Thymus (tissue), 11 donors: ENCODE data around the gene ZKSCAN8. TPM values are rescaled to one million over a fixed set of nuclear protein-coding genes. Genes with fewer than 3 reads are reported as not detected.

Experiments
- DNase-seq, 9 donors: peaks; one replicate each; pipeline ENCODE4 v3.0.0-alpha.2; 2013; ENCODE audit warnings: low spot score in 9 of 9, low read depth in 6 of 9, missing footprints in 1 of 9
- H3K27ac ChIP-seq, 2 donors: one replicate each; pipeline ENCODE4 v1.5.1; 2013; ENCODE audit warnings: control low read depth in 1 of 2, low read depth in 1 of 2, low read length in 1 of 2, mild to moderate bottlenecking in 1 of 2, moderate library complexity in 1 of 2
- H3K27me3 ChIP-seq, 2 donors: one replicate each; pipeline ENCODE4 v1.5.1; 2013; ENCODE audit warnings: low read length in 1 of 2; ENCODE audit not compliant: control insufficient read depth in 2 of 2, insufficient read depth in 1 of 2
- H3K36me3 ChIP-seq, 2 donors: one replicate each; pipeline ENCODE4 v1.5.1; 2013; ENCODE audit warnings: low read length in 1 of 2, mild to moderate bottlenecking in 1 of 2, moderate library complexity in 1 of 2; ENCODE audit not compliant: control insufficient read depth in 2 of 2, insufficient read depth in 2 of 2
- H3K4me1 ChIP-seq, 2 donors: one replicate each; pipeline ENCODE4 v1.5.1; 2013; ENCODE audit warnings: low read length in 2 of 2; ENCODE audit not compliant: control insufficient read depth in 2 of 2, insufficient read depth in 2 of 2
- H3K4me3 ChIP-seq, 2 donors: one replicate each; pipeline ENCODE4 v1.5.1; 2013; ENCODE audit warnings: low read length in 2 of 2, control low read depth in 1 of 2, mild to moderate bottlenecking in 1 of 2
- H3K9me3 ChIP-seq, 2 donors: one replicate each; pipeline ENCODE4 v1.5.1; 2013; ENCODE audit warnings: low read length in 1 of 2, mild to moderate bottlenecking in 1 of 2; ENCODE audit not compliant: control insufficient read depth in 2 of 2, insufficient read depth in 1 of 2
- WGBS: extraction: QIAGEN DNeasy Blood & Tissue Kit; methylation state at CpG from one replicate; pipeline ENCODE4 v1.1.7; 2013; 5-methylcytosine and 5-hydroxymethylcytosine counted together
- polyA plus RNA-seq: library from polyadenylated mRNA; stranded (reverse); fragments of 200-250 nt; gene quantifications from one replicate; pipeline ENCODE4 v1.2.3, GENCODE V29; 2013
- total RNA-seq: library from RNA; stranded (reverse); fragments of 120-200 nt; gene quantifications from one replicate; pipeline ENCODE4 v1.2.4, GENCODE V29; 2013
- donor health status: healthy.

The ZKSCAN8 gene
- total and polyA plus RNA-seq, 2 donors: 5.3 to 10.4 TPM

DNA sequence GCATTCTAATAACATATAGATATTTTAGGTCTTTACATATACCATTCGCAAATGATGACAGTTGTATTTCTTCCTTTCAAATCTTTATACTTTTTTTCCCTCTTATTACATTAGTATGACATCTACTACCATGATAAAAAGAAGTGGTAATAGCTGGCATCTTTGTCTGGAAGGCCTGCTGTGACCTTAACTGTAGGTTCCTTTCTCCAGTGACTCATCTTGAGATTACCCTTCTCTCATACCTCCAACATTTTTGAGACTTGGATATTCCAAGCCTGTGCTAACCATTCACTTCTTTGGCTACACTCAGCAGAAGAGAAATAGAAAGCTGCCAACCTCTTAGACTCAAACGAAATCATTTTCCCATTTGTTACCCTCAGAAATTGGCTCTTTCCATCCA is 30.3 kb downstream of the ZKSCAN8 start:
- no peaks in the 10 kb centered on the region for H3K36me3 ChIP-seq
- WGBS: 98% methylated on average over 2 of the region's 2 CpGs
- no peak overlapping the region for H3K4me3 ChIP-seq
- H3K4me1 ChIP-seq: no peaks in the 10 kb centered on the region
- no peak for DNase-seq
- H3K9me3 ChIP-seq: no peaks in the 10 kb centered on the region
- no peak overlapping the region for H3K27ac ChIP-seq
- H3K27me3 ChIP-seq: no peaks in the 10 kb centered on the region

DNA sequence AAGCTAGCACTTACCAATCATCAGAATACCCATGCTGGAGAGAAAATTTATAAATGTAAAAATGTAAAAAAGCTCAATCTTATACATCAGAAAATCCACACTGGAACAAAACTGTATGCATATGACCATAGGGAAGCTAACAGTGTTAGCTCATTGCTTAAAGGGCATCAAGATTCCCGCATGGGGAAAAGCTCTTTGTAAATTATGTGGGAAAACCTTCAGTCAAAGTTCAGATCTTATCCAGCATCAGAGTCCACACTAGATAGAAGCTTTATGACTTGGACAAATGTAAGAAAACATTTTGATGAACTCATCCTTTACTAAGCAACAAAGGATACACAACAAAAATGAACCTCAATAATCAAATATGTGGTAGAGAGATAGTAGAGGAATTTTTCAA is 34.7 kb downstream of the ZKSCAN8 start:
- H3K9me3 ChIP-seq: peaks cover 0 to 2% of the 10 kb centered on the region in 2 donors
- H3K4me1 ChIP-seq: no peaks in the 10 kb centered on the region
- no peaks in the 10 kb centered on the region for H3K27me3 ChIP-seq
- no peak overlapping the region for H3K4me3 ChIP-seq
- H3K36me3 ChIP-seq: no peaks in the 10 kb centered on the region
- whole genome bisulfite sequencing: 100% methylated on average over 1 of the region's 1 CpG
- no peak overlapping the region for H3K27ac ChIP-seq
- DNase-seq: no peak

DNA sequence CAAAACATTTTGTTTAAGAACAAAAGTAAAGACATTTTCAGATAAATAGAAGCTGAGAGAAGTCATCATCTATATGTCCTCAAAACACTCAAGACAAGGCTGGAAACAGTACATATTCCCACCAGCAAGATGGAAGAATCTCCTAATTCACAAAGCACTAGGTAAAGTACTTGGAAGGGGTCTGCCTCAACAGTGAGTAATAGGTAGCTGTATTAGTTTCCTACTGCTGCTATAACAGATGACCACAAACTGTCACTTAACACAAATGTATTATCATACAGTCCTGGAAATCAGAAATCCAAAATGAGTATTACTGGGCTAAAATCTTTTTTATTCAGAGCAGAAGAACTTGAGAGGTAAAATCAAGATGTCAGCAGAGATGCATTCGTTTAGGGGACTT is 40.6 kb downstream of the ZKSCAN8 start:
- Histone ChIP-seq H3K9me3 (peaks cover 1 to 4% of the 10 kb centered on the region in 2 donors), H3K27me3 (no peaks in the 10 kb centered on the region), H3K4me1 (no peaks in the 10 kb centered on the region), H3K27ac (no peak overlapping the region), H3K36me3 (no peaks in the 10 kb centered on the region), H3K4me3 (no peak overlapping the region)
- DNase-seq: no peak
- 83% methylated on average over 1 of the region's 1 CpG for WGBS

DNA sequence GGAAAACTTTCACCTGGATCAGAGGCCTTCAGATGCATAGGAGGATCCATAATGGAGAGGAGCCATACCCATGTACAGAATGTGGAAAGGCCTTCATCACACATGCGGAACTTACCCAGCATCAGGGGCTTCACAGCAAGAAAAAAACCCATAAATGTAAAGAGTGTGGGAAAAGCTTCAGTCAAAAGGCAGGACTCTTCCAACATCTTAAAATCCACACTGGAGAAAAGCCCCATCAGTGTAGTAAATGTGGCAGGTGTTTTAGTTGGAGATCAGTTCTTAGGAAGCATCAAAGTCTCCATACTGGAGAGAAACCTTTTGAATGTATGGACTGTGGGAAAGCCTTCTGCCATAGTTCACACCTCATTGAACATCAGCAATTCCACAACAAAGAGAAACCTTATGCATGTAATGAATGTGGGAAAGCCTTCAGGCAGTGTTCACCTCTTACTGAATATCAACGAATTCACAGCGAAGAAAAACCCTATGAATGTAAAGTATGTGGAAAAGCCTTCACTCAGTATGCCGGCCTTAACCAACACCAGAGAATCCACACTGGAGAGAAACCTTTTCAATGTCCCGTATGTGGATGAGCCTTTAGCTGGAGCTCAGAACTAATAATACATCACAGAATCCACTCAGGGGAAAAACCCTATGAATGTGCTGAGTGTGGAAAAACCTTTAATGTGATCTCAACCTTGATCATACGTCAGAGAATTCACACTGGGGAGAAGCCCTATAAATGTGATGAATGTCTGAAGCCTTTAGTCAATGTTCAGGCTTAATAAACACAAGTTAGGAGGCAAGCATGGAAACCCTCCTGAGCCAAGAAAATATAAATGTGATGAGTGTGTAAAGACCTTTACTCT is 46.7 kb downstream of the ZKSCAN8 start:
- H3K27ac ChIP-seq: no peak overlapping the region
- peaks cover 7 to 19% of the 10 kb centered on the region in 2 donors for H3K9me3 ChIP-seq
- H3K4me1 ChIP-seq: no peaks in the 10 kb centered on the region
- DNase-seq: no peak
- WGBS: 89% methylated on average over 6 of the region's 6 CpGs
- no peak overlapping the region for H3K4me3 ChIP-seq
- no peaks in the 10 kb centered on the region for H3K27me3 ChIP-seq
- no peaks in the 10 kb centered on the region for H3K36me3 ChIP-seq

DNA sequence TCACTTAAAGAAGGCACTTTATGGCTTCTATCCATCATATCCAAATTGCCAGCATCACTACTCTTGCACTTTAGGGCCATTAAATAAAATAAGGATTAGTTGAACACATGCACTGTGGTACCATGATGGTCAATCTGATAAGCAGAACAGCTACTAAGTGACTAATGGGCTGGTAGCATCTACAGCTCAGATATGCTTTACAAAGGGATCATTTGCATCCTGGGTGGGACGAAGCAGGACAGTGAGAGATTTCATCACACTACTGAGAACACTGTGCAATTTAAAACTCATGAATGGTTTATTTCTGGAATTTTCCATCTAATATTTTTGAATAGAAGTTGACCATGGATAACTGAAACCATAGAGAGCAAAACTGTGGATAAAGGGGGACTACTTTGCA is 58.3 kb downstream of the ZKSCAN8 start:
- 78% methylated on average over 1 of the region's 1 CpG for WGBS
- no peak for DNase-seq
- no peaks in the 10 kb centered on the region for H3K4me1 ChIP-seq
- H3K9me3 ChIP-seq: peaks cover 0 to 1% of the 10 kb centered on the region in 2 donors
- H3K27ac ChIP-seq: no peak overlapping the region
- H3K4me3 ChIP-seq: no peak overlapping the region
- peaks cover 0 to 4% of the 10 kb centered on the region in 2 donors for H3K27me3 ChIP-seq
- no peaks in the 10 kb centered on the region for H3K36me3 ChIP-seq

DNA sequence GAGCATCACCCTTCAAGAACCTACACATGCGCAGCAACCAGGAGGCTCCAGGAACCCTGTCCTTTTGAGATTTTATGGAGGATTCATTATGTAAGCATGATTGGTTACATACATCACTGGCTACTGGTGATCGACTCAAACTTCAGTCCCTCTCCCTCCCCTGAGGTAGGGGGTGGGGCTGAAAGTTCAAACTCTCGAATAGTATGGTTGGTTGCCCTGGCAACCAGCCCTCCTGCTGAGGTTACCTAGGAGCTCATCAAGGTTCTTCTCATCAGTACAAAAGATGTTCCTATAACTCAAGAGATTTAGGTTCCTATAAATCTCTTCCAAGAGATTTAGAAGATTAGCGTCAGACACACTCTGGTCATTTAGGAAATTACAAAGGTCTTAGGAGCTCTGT is 61.5 kb downstream of the ZKSCAN8 start:
- Histone ChIP-seq H3K9me3 (peaks cover 3 to 4% of the 10 kb centered on the region in 2 donors), H3K27me3 (peaks cover 28 to 30% of the 10 kb centered on the region in 2 donors), H3K4me3 (no peak overlapping the region), H3K4me1 (peaks cover 0 to 4% of the 10 kb centered on the region in 2 donors), H3K27ac (no peak overlapping the region), H3K36me3 (no peaks in the 10 kb centered on the region)
- WGBS: 56% methylated on average over 4 of the region's 4 CpGs
- no peak for DNase-seq

DNA sequence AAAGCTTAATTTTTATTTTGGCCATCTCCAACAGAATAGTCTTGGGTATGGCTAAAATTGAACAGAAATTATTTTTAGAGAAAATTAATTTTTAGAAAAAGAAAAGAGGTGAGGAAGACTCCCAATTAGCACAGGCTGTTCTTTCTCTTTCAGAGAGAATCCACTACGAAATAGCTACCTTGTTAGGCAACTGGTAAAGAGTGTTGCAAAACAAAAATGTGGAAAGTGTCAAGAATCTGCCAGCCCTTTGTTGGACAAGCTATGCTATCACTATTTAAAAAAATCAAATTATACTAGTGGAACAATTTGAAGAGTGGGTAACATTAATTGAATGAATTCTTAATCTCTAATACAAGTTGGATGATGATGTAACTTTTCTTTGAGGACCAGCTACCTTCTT is 64.2 kb downstream of the ZKSCAN8 start:
- H3K4me1 ChIP-seq: peaks cover 0 to 4% of the 10 kb centered on the region in 2 donors
- H3K4me3 ChIP-seq: no peak overlapping the region
- DNase-seq: no peak
- H3K27ac ChIP-seq: no peak overlapping the region
- 76% methylated on average over 1 of the region's 1 CpG for WGBS
- H3K36me3 ChIP-seq: no peaks in the 10 kb centered on the region
- peaks cover 3 to 4% of the 10 kb centered on the region in 2 donors for H3K9me3 ChIP-seq
- H3K27me3 ChIP-seq: peaks cover 39 to 55% of the 10 kb centered on the region in 2 donors

DNA sequence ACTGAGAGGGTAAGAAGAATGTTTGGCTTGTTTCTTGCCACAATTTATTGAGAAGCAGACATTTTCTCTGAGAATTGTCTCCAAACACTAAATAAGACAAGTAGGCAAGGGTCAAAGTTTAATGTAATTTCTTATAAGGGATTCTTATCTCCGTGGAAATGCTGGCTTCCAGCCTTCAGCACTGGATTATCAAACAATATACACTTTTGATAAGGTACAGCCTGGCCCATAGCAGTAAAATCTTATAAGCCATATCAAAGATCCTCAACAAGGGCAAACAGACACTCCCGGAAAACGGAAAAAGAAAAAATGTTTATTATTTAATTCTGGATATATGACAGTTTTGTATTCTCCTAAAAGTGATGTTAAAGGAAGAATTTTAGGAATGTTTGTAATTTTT is 64.8 kb downstream of the ZKSCAN8 start:
- Histone ChIP-seq H3K27me3 (peaks cover 42 to 61% of the 10 kb centered on the region in 2 donors), H3K4me1 (peaks cover 0 to 4% of the 10 kb centered on the region in 2 donors), H3K9me3 (peaks cover 3 to 4% of the 10 kb centered on the region in 2 donors), H3K27ac (no peak overlapping the region), H3K4me3 (no peak overlapping the region), H3K36me3 (no peaks in the 10 kb centered on the region)
- no peak for DNase-seq
- WGBS: 53% methylated on average over 3 of the region's 3 CpGs

DNA sequence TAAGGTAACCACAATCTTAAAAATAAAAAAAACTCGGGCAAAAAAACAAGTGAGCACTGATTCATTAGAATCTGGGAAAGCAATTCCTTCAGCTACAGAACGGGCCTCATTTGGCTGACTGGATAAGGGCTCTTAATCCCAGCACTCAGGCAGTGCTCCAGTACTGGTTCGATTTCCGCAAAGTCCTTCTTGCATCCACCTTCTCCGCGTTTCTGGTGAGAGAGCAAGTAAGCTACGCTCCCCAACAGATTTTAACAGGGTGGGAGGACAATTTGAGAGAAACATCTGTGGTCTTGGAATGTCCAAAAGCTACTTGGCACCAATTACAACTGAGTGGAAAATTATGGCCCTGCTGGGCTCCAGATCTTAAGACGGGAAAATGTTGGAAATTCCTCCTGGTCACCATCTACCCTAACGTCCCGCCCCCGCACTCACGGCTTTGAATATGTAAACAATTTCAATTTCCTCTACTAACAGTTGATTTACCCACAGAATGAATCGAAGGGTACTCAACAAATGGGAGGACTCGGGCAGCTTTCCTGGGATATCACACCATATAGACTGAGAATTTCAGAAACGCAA is 65.3 kb downstream of the ZKSCAN8 start:
- no peak overlapping the region for H3K27ac ChIP-seq
- WGBS: 12% methylated on average over 15 of the region's 15 CpGs
- peaks cover 44 to 66% of the 10 kb centered on the region in 2 donors for H3K27me3 ChIP-seq
- H3K4me1 ChIP-seq: peaks cover 0 to 4% of the 10 kb centered on the region in 2 donors
- H3K9me3 ChIP-seq: peaks cover 3 to 4% of the 10 kb centered on the region in 2 donors
- H3K36me3 ChIP-seq: no peaks in the 10 kb centered on the region
- no peak for DNase-seq
- H3K4me3 ChIP-seq: no peak overlapping the region
